Measurements from ENCODE around the gene ZMYND10. TPM values are rescaled to one million over a fixed set of nuclear protein-coding genes. Genes with fewer than 3 reads are reported as not detected.

The ZMYND10 gene
- polyA plus RNA-seq, 1 donor (not counting 4 experiments of a cell fraction or from before 2014, with no cell fraction given) = 0.21 TPM

DNA sequence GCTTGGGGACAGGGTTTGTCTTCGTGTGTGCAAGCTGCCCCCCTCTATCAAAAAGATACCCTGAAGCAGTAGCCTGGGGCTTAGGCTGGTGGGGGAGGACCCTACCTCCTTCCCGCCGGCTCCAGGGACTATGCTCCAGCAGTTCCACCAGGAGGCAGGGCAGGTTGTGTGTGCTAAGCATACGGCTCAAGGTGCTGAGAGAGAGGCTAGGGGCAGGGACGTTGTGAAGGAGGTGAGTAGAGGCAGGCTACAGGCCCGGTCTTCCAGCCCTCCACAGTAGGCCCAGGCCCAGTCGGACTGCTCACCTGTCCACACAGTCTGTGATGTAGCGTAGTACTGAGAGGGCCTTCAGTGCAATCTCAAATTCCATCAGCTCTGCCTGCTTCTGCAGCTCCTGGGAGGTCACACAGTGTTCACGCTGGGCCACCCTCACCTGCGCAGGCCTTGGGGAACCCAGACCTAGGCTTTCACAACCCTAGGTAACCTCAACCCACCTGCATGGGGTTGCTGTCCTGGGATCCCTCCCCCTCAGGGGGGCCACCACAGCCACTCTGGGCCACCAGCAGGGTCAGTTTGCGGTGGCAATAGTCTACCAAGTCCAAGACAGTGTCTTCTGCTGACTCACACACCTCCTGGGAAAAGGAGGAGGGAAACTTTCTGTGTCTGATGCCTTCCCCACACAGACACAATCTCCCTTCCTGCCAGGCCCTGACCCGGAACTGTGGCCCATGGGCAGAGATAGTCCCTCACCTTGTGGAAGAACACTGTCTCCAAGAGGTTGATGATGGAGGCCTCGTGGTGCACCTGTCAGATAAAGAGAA is 2.5 kb downstream of the ZMYND10 start:
- Histone ChIP-seq H3K79me2 (ENCODE audit: control insufficient read depth, insufficient read depth, low read length) (peaks cover 6% of the 10 kb centered on the region), H3K4me2 (ENCODE audit: control insufficient read depth, extremely low read depth, insufficient read depth, low read depth, low read length) (no peak overlapping the region), H3K27me3 (ENCODE audit: control insufficient read depth, extremely low read depth, insufficient read depth, low read length) (no peaks in the 10 kb centered on the region), H3K9ac (ENCODE audit: control insufficient read depth, extremely low read depth, insufficient read depth, low read length) (no peak overlapping the region), H3K9me3 (ENCODE audit: control insufficient read depth, low read depth, low read length) (no peaks in the 10 kb centered on the region), H3K4me3 (ENCODE audit: control insufficient read depth in 2 of 3, extremely low read depth in 1 of 3, insufficient read depth in 2 of 3, low read depth in 1 of 3, low read length in 3 of 3) (no peak overlapping the region), H3K9me1 (ENCODE audit: control insufficient read depth, extremely low read depth, insufficient read depth, low read length) (no peaks in the 10 kb centered on the region), H3K4me1 (ENCODE audit: control insufficient read depth, extremely low read depth, insufficient read depth, low read length) (peaks cover 31% of the 10 kb centered on the region), H3K27ac (ENCODE audit: control insufficient read depth, insufficient read depth, low read length) (no peak overlapping the region), H2AFZ (ENCODE audit: control insufficient read depth, low read length) (no peak overlapping the region), H3K36me3 (ENCODE audit: control insufficient read depth in 2 of 2, extremely low read depth in 1 of 2, insufficient read depth in 2 of 2, low read length in 2 of 2) (peaks cover 4 to 8% of the 10 kb centered on the region in 2 experiments), H4K20me1 (ENCODE audit: control insufficient read depth, extremely low read depth, insufficient read depth, low read length) (no peaks in the 10 kb centered on the region)
- DNase-seq (ENCODE audit: low read depth, low spot score) = no peak
- TF ChIP-seq, protein P1, sequence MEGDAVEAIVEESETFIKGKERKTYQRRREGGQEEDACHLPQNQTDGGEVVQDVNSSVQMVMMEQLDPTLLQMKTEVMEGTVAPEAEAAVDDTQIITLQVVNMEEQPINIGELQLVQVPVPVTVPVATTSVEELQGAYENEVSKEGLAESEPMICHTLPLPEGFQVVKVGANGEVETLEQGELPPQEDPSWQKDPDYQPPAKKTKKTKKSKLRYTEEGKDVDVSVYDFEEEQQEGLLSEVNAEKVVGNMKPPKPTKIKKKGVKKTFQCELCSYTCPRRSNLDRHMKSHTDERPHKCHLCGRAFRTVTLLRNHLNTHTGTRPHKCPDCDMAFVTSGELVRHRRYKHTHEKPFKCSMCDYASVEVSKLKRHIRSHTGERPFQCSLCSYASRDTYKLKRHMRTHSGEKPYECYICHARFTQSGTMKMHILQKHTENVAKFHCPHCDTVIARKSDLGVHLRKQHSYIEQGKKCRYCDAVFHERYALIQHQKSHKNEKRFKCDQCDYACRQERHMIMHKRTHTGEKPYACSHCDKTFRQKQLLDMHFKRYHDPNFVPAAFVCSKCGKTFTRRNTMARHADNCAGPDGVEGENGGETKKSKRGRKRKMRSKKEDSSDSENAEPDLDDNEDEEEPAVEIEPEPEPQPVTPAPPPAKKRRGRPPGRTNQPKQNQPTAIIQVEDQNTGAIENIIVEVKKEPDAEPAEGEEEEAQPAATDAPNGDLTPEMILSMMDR (optimal IDR thresholded peaks at IDR 0.05 in 1 of 3, IDR thresholded peaks at IDR 0.05 in 1 of 3, conservative IDR thresholded peaks at IDR 0.05 in 1 of 3; ENCODE audit: extremely low read depth in 1 of 3, insufficient read depth in 2 of 3, low read length in 3 of 3) = peak in 1 of 3 experiments; percentile 5
- no peak for TF ChIP-seq EZH2 (IDR thresholded peaks at IDR 0.05; ENCODE audit: low read length)
- no peak for FAIRE-seq
- dilution Hi-C loops (cut with MboI; ENCODE audit: extremely low pct_ligation_motif_present, low sequenced_read_pairs) = no loop called here

DNA sequence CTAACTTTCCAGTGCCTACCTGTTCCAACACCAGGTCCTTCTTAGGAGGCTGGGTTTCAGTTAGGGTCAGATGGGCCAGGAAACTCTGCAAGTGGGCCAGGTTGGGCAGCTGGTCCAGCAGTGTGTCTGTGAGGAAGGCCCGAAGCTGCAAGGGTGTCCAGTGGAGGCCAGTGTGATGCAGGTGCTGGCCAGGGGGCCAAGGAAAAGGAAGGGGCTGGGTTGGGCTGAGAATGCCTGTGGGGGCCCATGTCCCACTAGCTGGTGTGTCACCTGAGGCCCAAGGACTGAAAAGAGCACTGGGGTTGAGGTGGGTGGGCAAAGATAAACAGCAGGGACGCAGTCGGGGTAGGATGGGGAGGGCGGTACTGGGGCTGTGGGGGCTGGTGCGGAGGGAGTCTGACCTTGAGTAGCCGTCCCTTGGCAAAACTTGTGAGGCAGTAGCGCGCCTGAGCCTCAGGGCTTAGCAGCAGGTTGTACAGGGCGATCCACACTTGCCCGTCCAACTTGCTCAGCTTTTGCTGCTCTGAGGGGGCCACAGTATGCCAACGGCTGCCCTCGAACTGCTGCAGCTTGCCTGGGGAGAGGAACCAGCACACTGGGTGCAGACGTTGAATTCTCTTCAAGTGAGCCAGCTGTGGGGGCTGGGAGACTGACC is 3.4 kb downstream of the ZMYND10 start:
- DNase-seq (ENCODE audit: low read depth, low spot score) (no peak), FAIRE-seq (no peak)
- H3K4me3 ChIP-seq (ENCODE audit: control insufficient read depth in 2 of 3, extremely low read depth in 1 of 3, insufficient read depth in 2 of 3, low read depth in 1 of 3, low read length in 3 of 3) = no peak overlapping the region
- H4K20me1 ChIP-seq (ENCODE audit: control insufficient read depth, extremely low read depth, insufficient read depth, low read length) = no peaks in the 10 kb centered on the region
- H3K27me3 ChIP-seq (ENCODE audit: control insufficient read depth, extremely low read depth, insufficient read depth, low read length) = no peaks in the 10 kb centered on the region
- no peaks in the 10 kb centered on the region for H3K9me1 ChIP-seq (ENCODE audit: control insufficient read depth, extremely low read depth, insufficient read depth, low read length)
- no peak overlapping the region for H3K27ac ChIP-seq (ENCODE audit: control insufficient read depth, insufficient read depth, low read length)
- no peaks in the 10 kb centered on the region for H3K36me3 ChIP-seq (ENCODE audit: control insufficient read depth in 2 of 2, extremely low read depth in 1 of 2, insufficient read depth in 2 of 2, low read length in 2 of 2)
- no peak overlapping the region for H3K4me2 ChIP-seq (ENCODE audit: control insufficient read depth, extremely low read depth, insufficient read depth, low read depth, low read length)
- peaks cover 36% of the 10 kb centered on the region for H3K4me1 ChIP-seq (ENCODE audit: control insufficient read depth, extremely low read depth, insufficient read depth, low read length)
- no peak overlapping the region for H2AFZ ChIP-seq (ENCODE audit: control insufficient read depth, low read length)
- no peak overlapping the region for H3K9ac ChIP-seq (ENCODE audit: control insufficient read depth, extremely low read depth, insufficient read depth, low read length)
- TF ChIP-seq EZH2 (IDR thresholded peaks at IDR 0.05; ENCODE audit: low read length) = no peak
- TF ChIP-seq, protein P1 (optimal IDR thresholded peaks at IDR 0.05 in 1 of 3, IDR thresholded peaks at IDR 0.05 in 1 of 3, conservative IDR thresholded peaks at IDR 0.05 in 1 of 3; ENCODE audit: extremely low read depth in 1 of 3, insufficient read depth in 2 of 3, low read length in 3 of 3) = no peak
- H3K79me2 ChIP-seq (ENCODE audit: control insufficient read depth, insufficient read depth, low read length) = peaks cover 6% of the 10 kb centered on the region
- dilution Hi-C loops (cut with MboI; ENCODE audit: extremely low pct_ligation_motif_present, low sequenced_read_pairs) = no loop called here
- H3K9me3 ChIP-seq (ENCODE audit: control insufficient read depth, low read depth, low read length) = no peaks in the 10 kb centered on the region
